ENCODE data around the gene WFIKKN1. TPM values are rescaled to one million over a fixed set of nuclear protein-coding genes. Genes with fewer than 3 reads are reported as not detected.

The WFIKKN1 gene
- total RNA-seq, 1 donor from 2014 or later, result 0.89 TPM

DNA sequence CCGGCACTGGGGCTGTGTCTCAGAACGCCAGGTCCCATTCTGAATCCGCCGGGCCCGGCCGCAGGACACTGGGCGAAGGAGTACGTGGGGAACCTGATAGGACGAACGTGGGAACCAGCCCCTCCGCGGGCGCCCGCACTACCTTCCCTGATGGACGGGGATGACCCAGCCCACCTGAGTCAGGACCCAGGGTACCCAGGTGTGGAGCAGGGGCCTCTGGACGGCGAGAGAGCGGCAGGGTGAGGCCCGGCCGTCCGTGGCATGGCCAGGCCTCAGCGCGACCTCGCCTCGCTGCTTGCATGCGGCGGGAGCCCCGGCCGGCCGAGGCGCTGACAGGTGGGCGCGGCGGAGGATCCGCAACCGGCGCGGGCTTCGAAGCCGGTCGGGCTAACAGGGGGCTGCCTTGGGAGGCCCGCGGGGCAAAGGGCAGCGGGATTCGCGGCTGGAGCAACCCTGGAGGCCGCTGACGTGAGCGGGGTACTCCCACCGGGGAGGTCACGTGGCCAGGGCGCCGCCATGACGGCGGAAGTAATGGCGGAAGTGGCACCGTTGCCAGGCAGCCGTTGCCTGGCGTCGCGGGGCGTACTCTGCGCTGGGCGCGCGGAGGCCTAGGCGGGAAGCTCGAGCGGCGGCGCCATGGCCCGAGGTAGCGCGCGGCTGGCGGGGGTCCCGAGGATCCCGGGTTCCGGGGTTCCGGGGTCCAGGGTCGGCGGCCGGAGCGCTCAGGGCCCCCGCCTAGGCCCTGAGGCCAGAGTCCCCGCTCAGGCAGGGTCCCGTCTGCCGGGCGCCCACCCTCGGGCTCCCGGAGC is 18.2 kb downstream of the WFIKKN1 start, which contains the start of gene WDR90:
Gene WDR90 (plus strand): TSS at position 585 of the 809 bp plus-strand sequence. CDS start 52 bp downstream, at position 637.
- TF ChIP-seq, protein P1, sequence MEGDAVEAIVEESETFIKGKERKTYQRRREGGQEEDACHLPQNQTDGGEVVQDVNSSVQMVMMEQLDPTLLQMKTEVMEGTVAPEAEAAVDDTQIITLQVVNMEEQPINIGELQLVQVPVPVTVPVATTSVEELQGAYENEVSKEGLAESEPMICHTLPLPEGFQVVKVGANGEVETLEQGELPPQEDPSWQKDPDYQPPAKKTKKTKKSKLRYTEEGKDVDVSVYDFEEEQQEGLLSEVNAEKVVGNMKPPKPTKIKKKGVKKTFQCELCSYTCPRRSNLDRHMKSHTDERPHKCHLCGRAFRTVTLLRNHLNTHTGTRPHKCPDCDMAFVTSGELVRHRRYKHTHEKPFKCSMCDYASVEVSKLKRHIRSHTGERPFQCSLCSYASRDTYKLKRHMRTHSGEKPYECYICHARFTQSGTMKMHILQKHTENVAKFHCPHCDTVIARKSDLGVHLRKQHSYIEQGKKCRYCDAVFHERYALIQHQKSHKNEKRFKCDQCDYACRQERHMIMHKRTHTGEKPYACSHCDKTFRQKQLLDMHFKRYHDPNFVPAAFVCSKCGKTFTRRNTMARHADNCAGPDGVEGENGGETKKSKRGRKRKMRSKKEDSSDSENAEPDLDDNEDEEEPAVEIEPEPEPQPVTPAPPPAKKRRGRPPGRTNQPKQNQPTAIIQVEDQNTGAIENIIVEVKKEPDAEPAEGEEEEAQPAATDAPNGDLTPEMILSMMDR (IDR thresholded peaks at IDR 0.05; ENCODE audit: insufficient read depth, low read depth, low read length), result no peak
- TF ChIP-seq EZH2 (IDR thresholded peaks at IDR 0.05; ENCODE audit: insufficient read depth, low read length), result no peak
- Mint-ChIP-seq H3K4me1 (ENCODE audit: low read depth, unreplicated experiment) (no peaks in the 10 kb centered on the region), H3K4me3 (ENCODE audit: unreplicated experiment) (peak within 1 kb of the TSS; percentile 87)

DNA sequence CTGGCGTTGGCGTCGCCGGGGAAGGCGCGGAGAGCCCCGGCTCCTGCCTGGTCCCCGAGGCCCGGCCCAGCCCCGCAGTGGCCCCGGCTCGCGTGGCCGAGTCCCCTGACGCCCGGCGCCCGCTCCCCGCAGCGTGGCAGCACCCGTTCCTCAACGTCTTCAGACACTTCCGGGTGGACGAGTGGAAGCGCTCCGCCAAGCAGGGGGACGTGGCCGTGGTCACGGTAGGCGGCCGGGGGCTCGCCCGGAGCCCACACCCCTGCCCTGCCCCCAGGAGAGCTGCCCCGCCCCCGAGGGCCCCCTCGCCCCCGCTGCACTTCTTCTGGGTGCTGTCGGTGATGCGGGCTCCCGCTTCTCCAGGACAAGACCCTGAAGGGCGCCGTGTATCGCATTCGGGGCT is 18.8 kb downstream of the WFIKKN1 start:
- Mint-ChIP-seq H3K27me3 (ENCODE audit: low read depth, unreplicated experiment) (no peaks in the 10 kb centered on the region), H3K9me3 (ENCODE audit: unreplicated experiment) (no peaks in the 10 kb centered on the region), H3K4me1 (ENCODE audit: low read depth, unreplicated experiment) (no peaks in the 10 kb centered on the region), H3K36me3 (ENCODE audit: low read depth, unreplicated experiment) (peaks cover 3% of the 10 kb centered on the region), H3K27ac (ENCODE audit: unreplicated experiment) (no peak overlapping the region), H3K4me3 (ENCODE audit: unreplicated experiment) (peak overlapping the region; percentile 76)
- Histone ChIP-seq H2AFZ (ENCODE audit: low read depth, low read length) (peak overlapping the region; percentile 80), H3K27me3 (ENCODE audit: insufficient read depth, low read length) (no peaks in the 10 kb centered on the region), H4K20me1 (ENCODE audit: insufficient read depth, low read length) (no peaks in the 10 kb centered on the region), H3K36me3 (ENCODE audit: insufficient read depth, low read length) (no peaks in the 10 kb centered on the region), H3K4me2 (ENCODE audit: low read length) (peak overlapping the region; percentile 91), H3K79me2 (ENCODE audit: insufficient read depth, low read length) (peaks cover 16% of the 10 kb centered on the region), H3K9me3 (ENCODE audit: insufficient read depth, low read depth, low read length) (no peaks in the 10 kb centered on the region), H3K9ac (ENCODE audit: low read length) (peak overlapping the region; percentile 84), H3K4me1 (ENCODE audit: insufficient read depth, low read length) (peaks cover 15% of the 10 kb centered on the region), H3K27ac (ENCODE audit: low read depth, low read length) (peak overlapping the region; percentile 81), H3K4me3 (ENCODE audit: insufficient read depth, low read depth, low read length) (peak overlapping the region; percentile 62)
- no peak for TF ChIP-seq EZH2 (IDR thresholded peaks at IDR 0.05; ENCODE audit: insufficient read depth, low read length)
- TF ChIP-seq, protein P1 (IDR thresholded peaks at IDR 0.05; ENCODE audit: insufficient read depth, low read depth, low read length), result no peak
- DNase-seq (ENCODE audit: low read depth), result no peak
- no peak for FAIRE-seq

More for the DNA sequence above, 18.2 kb downstream of the WFIKKN1 start, which contains the start of gene WDR90:
- Histone ChIP-seq H3K9me3 (ENCODE audit: insufficient read depth, low read depth, low read length) (no peaks in the 10 kb centered on the region), H3K27me3 (ENCODE audit: insufficient read depth, low read length) (no peaks in the 10 kb centered on the region), H2AFZ (ENCODE audit: low read depth, low read length) (peak within 1 kb of the TSS; percentile 80), H3K4me3 (ENCODE audit: insufficient read depth, low read depth, low read length) (peak within 1 kb of the TSS; percentile 62), H3K79me2 (ENCODE audit: insufficient read depth, low read length) (peaks cover 16% of the 10 kb centered on the region), H4K20me1 (ENCODE audit: insufficient read depth, low read length) (no peaks in the 10 kb centered on the region), H3K9ac (ENCODE audit: low read length) (peak within 1 kb of the TSS; percentile 84), H3K4me2 (ENCODE audit: low read length) (peak within 1 kb of the TSS; percentile 91), H3K4me1 (ENCODE audit: insufficient read depth, low read length) (peaks cover 15% of the 10 kb centered on the region), H3K27ac (ENCODE audit: low read depth, low read length) (peak within 1 kb of the TSS; percentile 81), H3K36me3 (ENCODE audit: insufficient read depth, low read length) (no peaks in the 10 kb centered on the region)
- no peaks in the 10 kb centered on the region for H3K27me3 Mint-ChIP-seq (ENCODE audit: low read depth, unreplicated experiment)
- DNase-seq (ENCODE audit: low read depth) (peak; percentile 81), FAIRE-seq (no peak)
- peak within 1 kb of the TSS; percentile 62 for H3K27ac Mint-ChIP-seq (ENCODE audit: unreplicated experiment)
- H3K36me3 Mint-ChIP-seq (ENCODE audit: low read depth, unreplicated experiment), result peaks cover 3% of the 10 kb centered on the region
- no peaks in the 10 kb centered on the region for H3K9me3 Mint-ChIP-seq (ENCODE audit: unreplicated experiment)

DNA sequence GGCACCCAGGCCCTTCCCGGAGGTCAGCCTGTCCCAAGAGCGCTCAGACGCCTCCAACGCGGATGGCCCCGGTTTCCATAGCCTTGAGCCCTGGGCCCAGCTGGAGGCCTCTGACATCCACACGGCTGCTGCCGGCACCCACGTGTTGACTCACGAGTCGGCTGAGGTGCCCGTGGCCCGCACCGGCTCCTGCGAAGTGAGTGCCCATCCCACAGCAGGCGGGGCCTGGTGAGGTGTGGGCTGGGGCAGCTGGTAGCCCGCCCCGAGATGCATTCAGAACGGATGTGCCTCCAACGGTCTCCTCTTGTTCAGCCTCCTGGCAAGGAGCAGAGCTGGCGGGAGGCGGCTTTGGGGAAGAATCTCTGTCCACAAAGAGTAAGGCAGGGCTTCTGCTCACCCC is 21.1 kb downstream of the WFIKKN1 start:
- H4K20me1 ChIP-seq (ENCODE audit: insufficient read depth, low read length), result no peaks in the 10 kb centered on the region
- peaks cover 15% of the 10 kb centered on the region for H3K4me1 ChIP-seq (ENCODE audit: insufficient read depth, low read length)
- TF ChIP-seq, protein P1 (IDR thresholded peaks at IDR 0.05; ENCODE audit: insufficient read depth, low read depth, low read length), result no peak
- no peak for TF ChIP-seq EZH2 (IDR thresholded peaks at IDR 0.05; ENCODE audit: insufficient read depth, low read length)
- Mint-ChIP-seq H3K36me3 (ENCODE audit: low read depth, unreplicated experiment) (peaks cover 3% of the 10 kb centered on the region), H3K27me3 (ENCODE audit: low read depth, unreplicated experiment) (no peaks in the 10 kb centered on the region), H3K4me1 (ENCODE audit: low read depth, unreplicated experiment) (no peaks in the 10 kb centered on the region), H3K9me3 (ENCODE audit: unreplicated experiment) (no peaks in the 10 kb centered on the region), H3K4me3 (ENCODE audit: unreplicated experiment) (no peak overlapping the region), H3K27ac (ENCODE audit: unreplicated experiment) (no peak overlapping the region)
- H3K27me3 ChIP-seq (ENCODE audit: insufficient read depth, low read length), result no peaks in the 10 kb centered on the region
- H3K4me3 ChIP-seq (ENCODE audit: insufficient read depth, low read depth, low read length), result no peak overlapping the region
- no peaks in the 10 kb centered on the region for H3K9me3 ChIP-seq (ENCODE audit: insufficient read depth, low read depth, low read length)
- no peak for FAIRE-seq
- peaks cover 16% of the 10 kb centered on the region for H3K79me2 ChIP-seq (ENCODE audit: insufficient read depth, low read length)
- H3K36me3 ChIP-seq (ENCODE audit: insufficient read depth, low read length), result no peaks in the 10 kb centered on the region
- H3K4me2 ChIP-seq (ENCODE audit: low read length), result no peak overlapping the region
- no peak overlapping the region for H3K27ac ChIP-seq (ENCODE audit: low read depth, low read length)
- no peak overlapping the region for H2AFZ ChIP-seq (ENCODE audit: low read depth, low read length)
- no peak for DNase-seq (ENCODE audit: low read depth)
- no peak overlapping the region for H3K9ac ChIP-seq (ENCODE audit: low read length)
